Measurements from ENCODE around the gene LNX1.

The LNX1 gene

GRCh38 chr4:53527326-53527725 is 64.0 kb downstream of the LNX1 start:
- Histone ChIP-seq H3K4me2 (ENCODE audit: low read length) (peak overlapping the region; percentile 40), H3K14ac (ENCODE audit: low read length) (no peak overlapping the region), H3K23ac (ENCODE audit: low read length) (no peak overlapping the region), H2BK5ac (ENCODE audit: low read depth, low read length, poor library complexity) (no peak overlapping the region), H3K36me3 (ENCODE audit: control insufficient read depth in 1 of 2, insufficient read depth in 2 of 2, low read length in 2 of 2) (no peaks in the 10 kb centered on the region), H2BK12ac (ENCODE audit: low read length) (no peak overlapping the region), H3K9ac (ENCODE audit: low read length) (no peak overlapping the region), H3K79me2 (ENCODE audit: control insufficient read depth, insufficient read depth, low read length, poor library complexity) (peaks cover 3% of the 10 kb centered on the region), H2AK5ac (ENCODE audit: low read length) (no peak overlapping the region), H3K18ac (ENCODE audit: low read length) (no peak overlapping the region), H3K4me3 (ENCODE audit: low read depth, low read length) (no peak overlapping the region), H4K91ac (ENCODE audit: low read depth, low read length) (no peak overlapping the region), H4K12ac (ENCODE audit: low read depth, low read length) (no peak overlapping the region), H3K9me3 (ENCODE audit: insufficient read depth, low read depth, low read length) (no peaks in the 10 kb centered on the region), H2AFZ (ENCODE audit: insufficient read depth, low read length, poor library complexity) (no peak overlapping the region), H4K8ac (ENCODE audit: low read depth, low read length) (no peak overlapping the region), H2BK120ac (ENCODE audit: insufficient read depth, low read length, poor library complexity) (no peak overlapping the region), H3K4ac (ENCODE audit: low read depth, low read length) (no peak overlapping the region), H3K4me1 (ENCODE audit: control insufficient read depth in 1 of 2, insufficient read depth in 2 of 2, low read length in 2 of 2) (peaks cover 14 to 29% of the 10 kb centered on the region in 2 experiments), H3K27ac (ENCODE audit: low read depth, low read length) (peak overlapping the region; percentile 76), H3K79me1 (ENCODE audit: low read length) (peaks cover 8% of the 10 kb centered on the region), H3K27me3 (ENCODE audit: insufficient read depth, low read length) (no peaks in the 10 kb centered on the region)
- no CpG with 5 or more reads among the region's 1 CpG for whole genome bisulfite sequencing (ENCODE audit: extremely low coverage, insufficient coverage, insufficient read length)
- DNase-seq: no peak

GRCh38 chr4:53522334-53522733 is 69.0 kb downstream of the LNX1 start:
- Histone ChIP-seq H2AK5ac (ENCODE audit: low read length) (no peak overlapping the region), H3K4me2 (ENCODE audit: low read length) (no peak overlapping the region), H2BK5ac (ENCODE audit: low read depth, low read length, poor library complexity) (no peak overlapping the region), H3K4me3 (ENCODE audit: low read depth, low read length) (no peak overlapping the region), H3K27ac (ENCODE audit: low read depth, low read length) (peak overlapping the region; percentile 64), H3K18ac (ENCODE audit: low read length) (no peak overlapping the region), H2BK120ac (ENCODE audit: insufficient read depth, low read length, poor library complexity) (no peak overlapping the region), H2BK12ac (ENCODE audit: low read length) (no peak overlapping the region), H3K9ac (ENCODE audit: low read length) (no peak overlapping the region), H3K36me3 (ENCODE audit: control insufficient read depth in 1 of 2, insufficient read depth in 2 of 2, low read length in 2 of 2) (no peaks in the 10 kb centered on the region), H3K4me1 (ENCODE audit: control insufficient read depth in 1 of 2, insufficient read depth in 2 of 2, low read length in 2 of 2) (peaks cover 24 to 35% of the 10 kb centered on the region in 2 experiments), H4K12ac (ENCODE audit: low read depth, low read length) (no peak overlapping the region), H3K9me3 (ENCODE audit: insufficient read depth, low read depth, low read length) (no peaks in the 10 kb centered on the region), H3K27me3 (ENCODE audit: insufficient read depth, low read length) (no peaks in the 10 kb centered on the region), H3K4ac (ENCODE audit: low read depth, low read length) (no peak overlapping the region), H3K23ac (ENCODE audit: low read length) (no peak overlapping the region), H2AFZ (ENCODE audit: insufficient read depth, low read length, poor library complexity) (no peak overlapping the region), H4K8ac (ENCODE audit: low read depth, low read length) (no peak overlapping the region), H4K91ac (ENCODE audit: low read depth, low read length) (no peak overlapping the region), H3K14ac (ENCODE audit: low read length) (no peak overlapping the region), H3K79me1 (ENCODE audit: low read length) (peaks cover 14% of the 10 kb centered on the region), H3K79me2 (ENCODE audit: control insufficient read depth, insufficient read depth, low read length, poor library complexity) (peaks cover 1% of the 10 kb centered on the region)
- DNase-seq: no peak

GRCh38 chr4:53520116-53520515 is 71.2 kb downstream of the LNX1 start:
- Histone ChIP-seq H4K12ac (ENCODE audit: low read depth, low read length) (no peak overlapping the region), H3K18ac (ENCODE audit: low read length) (no peak overlapping the region), H3K4me1 (ENCODE audit: control insufficient read depth in 1 of 2, insufficient read depth in 2 of 2, low read length in 2 of 2) (peaks cover 25 to 29% of the 10 kb centered on the region in 2 experiments), H3K27me3 (ENCODE audit: insufficient read depth, low read length) (no peaks in the 10 kb centered on the region), H3K9me3 (ENCODE audit: insufficient read depth, low read depth, low read length) (no peaks in the 10 kb centered on the region), H3K4ac (ENCODE audit: low read depth, low read length) (no peak overlapping the region), H3K27ac (ENCODE audit: low read depth, low read length) (peak overlapping the region; percentile 59), H3K4me3 (ENCODE audit: low read depth, low read length) (no peak overlapping the region), H3K36me3 (ENCODE audit: control insufficient read depth in 1 of 2, insufficient read depth in 2 of 2, low read length in 2 of 2) (no peaks in the 10 kb centered on the region), H2AK5ac (ENCODE audit: low read length) (no peak overlapping the region), H3K14ac (ENCODE audit: low read length) (no peak overlapping the region), H3K9ac (ENCODE audit: low read length) (no peak overlapping the region), H2BK120ac (ENCODE audit: insufficient read depth, low read length, poor library complexity) (no peak overlapping the region), H2BK12ac (ENCODE audit: low read length) (peak overlapping the region; percentile 35), H4K91ac (ENCODE audit: low read depth, low read length) (no peak overlapping the region), H3K4me2 (ENCODE audit: low read length) (no peak overlapping the region), H3K23ac (ENCODE audit: low read length) (no peak overlapping the region), H2AFZ (ENCODE audit: insufficient read depth, low read length, poor library complexity) (no peak overlapping the region), H3K79me2 (ENCODE audit: control insufficient read depth, insufficient read depth, low read length, poor library complexity) (no peaks in the 10 kb centered on the region), H3K79me1 (ENCODE audit: low read length) (peaks cover 10% of the 10 kb centered on the region), H2BK5ac (ENCODE audit: low read depth, low read length, poor library complexity) (peak overlapping the region; percentile 23), H4K8ac (ENCODE audit: low read depth, low read length) (no peak overlapping the region)
- WGBS (ENCODE audit: extremely low coverage, insufficient coverage, insufficient read length): no CpG with 5 or more reads among the region's 6 CpGs
- no peak for DNase-seq

- peaks cover 25 to 28% of the 10 kb centered on the region in 2 experiments for H3K4me1 ChIP-seq (ENCODE audit: control insufficient read depth in 1 of 2, insufficient read depth in 2 of 2, low read length in 2 of 2)
- H3K79me1 ChIP-seq (ENCODE audit: low read length): peaks cover 9% of the 10 kb centered on the region
- H2BK5ac ChIP-seq (ENCODE audit: low read depth, low read length, poor library complexity): no peak overlapping the region
- no peak overlapping the region for H3K27ac ChIP-seq (ENCODE audit: low read depth, low read length)
- H3K23ac ChIP-seq (ENCODE audit: low read length): peak overlapping the region; percentile 94
- H4K8ac ChIP-seq (ENCODE audit: low read depth, low read length): no peak overlapping the region
- H3K79me2 ChIP-seq (ENCODE audit: control insufficient read depth, insufficient read depth, low read length, poor library complexity): no peaks in the 10 kb centered on the region
- H4K12ac ChIP-seq (ENCODE audit: low read depth, low read length): no peak overlapping the region
- H3K18ac ChIP-seq (ENCODE audit: low read length): peak overlapping the region; percentile 2
- H3K4me3 ChIP-seq (ENCODE audit: low read depth, low read length): no peak overlapping the region
- H3K27me3 ChIP-seq (ENCODE audit: insufficient read depth, low read length): no peaks in the 10 kb centered on the region
- peak overlapping the region; percentile 60 for H2AK5ac ChIP-seq (ENCODE audit: low read length)
- H3K9ac ChIP-seq (ENCODE audit: low read length): no peak overlapping the region
- no peak overlapping the region for H2AFZ ChIP-seq (ENCODE audit: insufficient read depth, low read length, poor library complexity)
- no CpG with 5 or more reads among the region's 3 CpGs for whole genome bisulfite sequencing (ENCODE audit: extremely low coverage, insufficient coverage, insufficient read length)
- no peak overlapping the region for H3K4ac ChIP-seq (ENCODE audit: low read depth, low read length)
- no peaks in the 10 kb centered on the region for H3K36me3 ChIP-seq (ENCODE audit: control insufficient read depth in 1 of 2, insufficient read depth in 2 of 2, low read length in 2 of 2)
- no peaks in the 10 kb centered on the region for H3K9me3 ChIP-seq (ENCODE audit: insufficient read depth, low read depth, low read length)
- H4K91ac ChIP-seq (ENCODE audit: low read depth, low read length): peak overlapping the region; percentile 36
- DNase-seq: no peak
- H3K14ac ChIP-seq (ENCODE audit: low read length): peak overlapping the region; percentile 17
- no peak overlapping the region for H2BK120ac ChIP-seq (ENCODE audit: insufficient read depth, low read length, poor library complexity)
- H3K4me2 ChIP-seq (ENCODE audit: low read length): no peak overlapping the region
- H2BK12ac ChIP-seq (ENCODE audit: low read length): peak overlapping the region; percentile 86
These were observed 72.5 kb downstream of the LNX1 start for GRCh38 chr4:53518807-53519206.
